HG03280 (cell line): ENCODE results near the gene COL27A1.

Experiments used
- ATAC-seq: cut with Tn5 transposase; IDR thresholded peaks from one replicate; pipeline ENCODE4 v1.9.1; 2021; ENCODE audit warnings: mild to moderate bottlenecking, moderate library complexity; ENCODE audit not compliant: unreplicated experiment

COL27A1 gene

DNA sequence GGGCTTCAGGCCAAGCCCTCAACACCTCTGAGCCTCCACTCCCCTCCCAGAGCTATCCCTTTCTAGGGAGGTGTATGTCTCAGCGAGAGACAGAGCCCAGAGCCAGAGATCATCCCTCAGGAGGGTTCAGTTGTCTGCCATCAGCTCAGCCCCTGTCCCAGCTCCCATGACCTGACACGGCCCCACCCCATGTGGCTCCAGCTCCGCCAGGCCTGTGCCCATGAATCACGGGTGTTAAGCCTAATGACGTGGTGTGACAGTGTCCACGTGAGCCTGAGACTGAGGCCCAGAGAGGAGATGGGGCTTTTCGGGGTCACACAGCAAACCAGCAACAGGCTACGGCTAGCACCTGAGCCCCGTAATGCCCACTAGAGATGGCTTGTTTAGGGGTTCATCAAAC is 106.7 kb downstream of the COL27A1 start:
- no peak for ATAC-seq

DNA sequence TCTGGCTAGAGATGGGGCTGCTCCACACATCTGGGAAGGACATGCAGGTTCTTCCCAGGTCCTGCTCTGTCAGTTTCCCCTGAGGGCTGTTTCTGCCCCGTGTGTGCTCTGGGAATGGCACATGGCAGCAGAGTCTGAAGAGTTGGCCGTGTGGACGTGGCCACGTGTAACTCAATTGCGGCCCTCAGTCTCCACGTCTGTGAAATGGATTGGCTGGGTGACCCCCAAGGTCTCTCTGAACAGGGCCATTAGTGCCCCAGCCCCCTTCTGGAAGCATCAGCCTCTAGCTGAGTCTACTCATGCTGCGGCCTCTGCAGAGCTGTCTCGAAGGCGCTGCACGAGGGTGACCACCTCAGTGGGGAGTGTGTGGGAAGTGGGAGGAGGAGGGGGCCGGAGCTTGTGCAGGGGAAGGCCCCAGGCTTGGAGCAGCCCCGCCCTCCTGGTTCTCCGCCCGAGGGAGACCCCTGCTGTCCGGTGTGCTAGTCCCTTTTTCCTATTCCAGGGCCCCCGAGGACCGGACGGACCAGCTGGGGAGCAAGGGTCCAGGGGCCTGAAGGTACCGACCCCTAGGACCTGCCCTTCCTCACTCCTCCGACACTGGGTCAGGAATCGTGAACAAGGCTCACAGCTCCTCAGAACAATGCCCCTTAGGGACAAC is 108.6 kb downstream of the COL27A1 start:
- ATAC-seq, result no peak

GRCh38 chr9:114264806-114265550 is 109.6 kb downstream of the COL27A1 start:
- no peak for ATAC-seq

GRCh38 chr9:114266969-114267368 is 111.6 kb downstream of the COL27A1 start:
- ATAC-seq, result no peak

DNA sequence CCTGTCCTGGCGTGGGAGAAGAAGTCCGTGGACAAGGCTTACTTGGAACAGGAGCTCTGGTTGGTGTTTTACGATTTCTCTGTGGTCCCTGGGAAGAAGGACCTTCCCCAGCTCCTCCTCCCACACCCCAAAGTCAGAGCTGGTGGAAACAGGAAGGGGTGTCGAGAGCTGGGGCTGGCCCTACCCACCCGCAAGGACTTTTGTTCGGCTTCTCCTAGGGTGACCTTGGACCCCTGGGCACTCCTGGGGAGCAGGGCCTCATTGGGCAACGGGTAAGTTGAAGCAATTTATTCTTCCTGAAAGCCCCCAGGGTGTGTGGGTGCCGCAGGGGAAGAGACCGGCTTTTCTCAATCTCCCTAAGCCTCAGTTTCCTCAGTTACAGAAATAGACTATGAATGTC is 113.7 kb downstream of the COL27A1 start:
- ATAC-seq, result no peak

DNA sequence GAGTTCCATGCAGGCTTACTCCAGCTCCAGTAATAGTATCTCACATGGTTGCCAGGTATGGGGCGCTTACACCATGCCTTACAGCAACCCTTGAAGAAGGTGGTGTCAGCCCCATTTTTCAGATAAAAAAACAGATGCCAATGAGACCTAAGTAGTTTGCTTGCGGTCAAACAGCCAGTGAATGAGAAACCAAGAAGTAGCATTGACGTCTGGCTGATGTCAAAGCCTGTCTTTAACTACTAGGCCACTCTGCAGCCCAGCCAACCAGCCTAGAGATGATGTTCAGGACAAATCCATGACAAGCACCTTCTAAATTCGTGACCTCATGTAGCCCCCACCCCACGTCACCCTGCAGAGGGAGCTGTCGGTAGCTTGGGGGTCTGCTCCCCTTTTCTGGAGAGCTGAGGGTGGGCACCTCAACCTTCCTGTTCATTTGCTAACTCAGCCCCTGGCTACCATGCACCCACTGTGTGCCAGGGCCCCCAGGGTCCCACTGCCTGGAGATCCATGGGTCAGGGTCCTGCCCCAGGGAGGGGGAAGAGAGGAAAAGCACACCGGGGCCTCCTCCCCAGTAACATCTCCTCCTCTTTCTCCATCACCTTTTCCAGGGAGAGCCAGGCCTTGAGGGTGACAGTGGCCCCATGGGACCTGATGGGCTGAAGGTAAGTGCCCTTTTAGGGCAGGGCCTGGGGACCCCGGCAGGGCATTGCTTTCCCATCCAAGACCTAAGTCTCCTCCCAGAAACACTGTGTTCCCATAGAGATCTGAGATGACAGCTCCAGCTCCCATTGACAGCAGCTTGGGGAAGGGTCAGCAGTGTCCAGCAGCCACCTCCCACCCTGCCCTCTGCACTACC is 115.0 kb downstream of the COL27A1 start:
- no peak for ATAC-seq

- no peak for ATAC-seq
Measured at GRCh38 chr9:114271556-114272510, 116.5 kb downstream of the COL27A1 start.

DNA sequence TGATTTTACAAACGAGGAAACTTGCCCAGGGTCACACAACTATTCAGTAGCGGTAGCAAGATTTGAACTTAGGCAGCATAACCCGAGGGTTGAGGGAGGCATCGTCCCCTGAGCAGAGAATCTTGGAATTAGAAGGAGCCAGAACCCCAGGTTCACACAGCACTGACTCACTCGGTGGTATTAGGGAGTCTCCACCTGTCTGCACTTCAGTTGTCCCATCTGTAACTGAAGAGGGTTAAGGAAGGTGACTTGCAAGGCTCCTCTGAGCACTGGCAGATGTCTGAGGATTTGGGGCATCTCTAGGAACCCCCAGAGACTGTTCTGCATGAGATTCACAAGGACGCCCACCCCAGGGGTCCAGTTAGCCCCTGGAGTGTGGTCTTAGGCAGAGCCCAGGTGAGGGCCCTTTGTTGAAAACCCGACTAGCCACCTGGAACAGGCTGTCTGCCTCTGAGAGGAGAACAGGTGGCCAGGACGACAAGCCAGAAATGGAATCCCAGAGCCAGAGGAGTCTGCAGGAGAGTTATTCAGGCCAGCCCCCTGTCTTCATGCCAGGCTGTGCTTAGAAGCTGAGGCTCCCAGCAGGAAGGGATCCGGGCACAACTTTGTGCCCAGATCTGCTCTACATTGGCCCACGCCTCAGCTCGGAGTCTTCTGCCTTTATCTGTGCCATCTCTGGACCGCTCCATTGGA is 117.5 kb downstream of the COL27A1 start:
- no peak for ATAC-seq

- ATAC-seq, result no peak
Measured at GRCh38 chr9:114273461-114273881, 118.1 kb downstream of the COL27A1 start.

- no peak for ATAC-seq
Measured at GRCh38 chr9:114274217-114274616, 118.9 kb downstream of the COL27A1 start.

- ATAC-seq, result no peak
Measured at GRCh38 chr9:114275246-114276004, 120.1 kb downstream of the COL27A1 start.

DNA sequence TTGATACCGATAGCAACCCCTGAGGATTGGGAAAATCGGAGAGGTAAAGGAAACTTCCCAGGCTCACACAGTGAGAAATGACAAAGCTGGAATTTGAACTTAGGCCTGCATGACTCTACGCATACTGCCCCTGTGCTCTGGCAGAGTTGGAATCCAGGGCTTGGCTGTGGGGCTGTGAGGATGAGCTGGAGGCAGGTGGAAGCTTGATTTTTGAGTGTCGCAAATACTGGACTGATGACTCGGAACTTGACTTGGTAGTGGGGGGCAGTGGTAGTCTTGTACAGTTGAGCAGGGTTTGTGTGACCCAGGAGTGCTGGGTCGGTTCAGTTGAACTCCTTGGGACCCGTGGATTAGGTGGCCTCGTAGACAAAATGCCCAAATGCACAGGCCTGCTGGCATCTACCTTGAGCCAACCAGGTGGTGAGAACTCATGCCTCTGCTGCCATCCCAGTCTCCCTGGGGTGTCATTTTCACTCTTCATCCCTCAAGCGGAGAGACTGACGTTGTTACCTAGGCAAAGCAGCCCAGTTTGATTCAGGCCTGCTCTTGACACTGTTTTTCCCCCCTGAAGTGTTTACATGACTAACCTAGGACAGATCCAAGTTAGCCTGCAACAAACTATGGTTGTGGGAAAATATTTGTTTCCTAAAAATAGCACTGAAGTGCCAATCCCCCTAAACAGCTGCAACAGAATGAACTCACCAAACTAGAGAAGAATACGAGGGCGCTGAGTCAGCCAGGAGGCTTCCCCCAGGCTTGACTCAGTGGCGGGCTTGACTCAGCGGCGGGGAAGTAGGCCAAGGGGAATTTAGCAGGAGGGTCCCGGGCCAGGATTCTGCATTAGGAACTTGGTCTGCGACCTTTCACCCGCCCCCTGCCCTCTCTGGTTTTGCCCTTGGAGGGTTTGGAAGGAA is 121.8 kb downstream of the COL27A1 start:
- no peak for ATAC-seq

DNA sequence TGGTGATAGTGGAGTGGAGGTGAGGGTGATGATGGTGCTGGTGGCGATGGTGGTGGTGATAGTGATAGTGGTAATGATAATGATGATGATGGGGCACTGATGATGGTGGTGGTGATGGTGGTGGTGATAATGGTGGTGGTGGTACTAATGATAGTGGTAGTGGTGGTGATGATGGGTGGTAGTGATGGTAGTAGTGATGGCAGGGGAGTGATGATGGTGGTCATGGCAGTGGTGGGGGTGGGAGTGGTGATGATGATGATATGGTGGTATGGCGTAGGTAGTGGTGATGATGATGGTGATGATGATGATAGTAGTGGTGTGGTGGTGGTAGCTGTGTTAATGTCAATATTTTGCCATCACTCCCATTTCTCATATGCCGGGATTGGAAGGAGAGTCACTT is 123.0 kb downstream of the COL27A1 start:
- no peak for ATAC-seq

DNA sequence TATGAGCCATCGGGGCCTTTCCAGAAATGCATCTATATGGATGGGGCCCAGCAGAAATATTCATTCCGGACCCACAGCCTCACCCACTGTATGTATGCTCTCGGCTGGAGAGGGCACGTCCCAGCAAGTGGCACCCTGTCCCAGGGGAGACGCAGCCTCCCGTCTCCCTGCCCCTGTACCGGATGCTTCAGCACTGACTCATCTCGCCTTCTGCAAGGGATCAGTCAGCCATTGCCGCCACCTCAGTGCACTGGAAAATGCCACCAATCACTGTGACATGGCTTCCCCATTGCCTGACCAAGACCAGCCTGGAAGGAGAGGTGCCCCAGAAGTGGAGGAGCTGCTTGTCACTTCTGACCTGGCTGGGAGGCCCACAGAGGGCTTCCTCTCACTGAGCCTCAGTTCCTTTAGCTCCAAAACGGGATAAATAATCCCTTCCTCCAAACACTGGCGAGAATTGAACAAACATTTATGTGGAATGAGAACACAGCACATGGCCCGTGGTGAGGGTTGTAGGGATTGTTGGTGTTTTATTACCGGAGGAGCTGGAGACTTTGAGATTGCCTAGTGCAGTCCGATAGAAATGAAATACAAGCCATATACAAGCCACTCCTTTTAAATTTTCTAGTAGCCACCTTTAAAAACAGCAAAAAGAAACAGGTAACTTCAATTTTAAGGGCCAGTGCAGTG is 123.7 kb downstream of the COL27A1 start:
- no peak for ATAC-seq

DNA sequence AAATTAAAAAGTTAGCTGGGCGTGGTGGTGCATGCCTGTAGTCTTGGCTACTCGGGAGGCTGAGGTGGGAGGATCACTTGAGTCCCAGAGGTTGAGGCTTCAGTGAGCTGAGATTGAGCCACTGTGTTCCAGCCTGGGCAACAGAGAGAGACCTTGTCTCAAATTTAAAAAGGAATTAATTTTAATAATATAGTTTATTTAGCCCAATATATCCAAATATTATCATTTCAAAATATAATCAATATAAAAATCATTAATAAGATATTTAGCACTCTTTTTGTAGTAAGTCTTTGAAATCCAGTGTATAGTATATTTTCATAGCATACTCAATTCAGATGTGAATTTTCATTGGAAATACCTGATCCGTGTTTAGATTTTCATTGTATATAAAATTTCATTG is 124.4 kb downstream of the COL27A1 start:
- ATAC-seq, result no peak

DNA sequence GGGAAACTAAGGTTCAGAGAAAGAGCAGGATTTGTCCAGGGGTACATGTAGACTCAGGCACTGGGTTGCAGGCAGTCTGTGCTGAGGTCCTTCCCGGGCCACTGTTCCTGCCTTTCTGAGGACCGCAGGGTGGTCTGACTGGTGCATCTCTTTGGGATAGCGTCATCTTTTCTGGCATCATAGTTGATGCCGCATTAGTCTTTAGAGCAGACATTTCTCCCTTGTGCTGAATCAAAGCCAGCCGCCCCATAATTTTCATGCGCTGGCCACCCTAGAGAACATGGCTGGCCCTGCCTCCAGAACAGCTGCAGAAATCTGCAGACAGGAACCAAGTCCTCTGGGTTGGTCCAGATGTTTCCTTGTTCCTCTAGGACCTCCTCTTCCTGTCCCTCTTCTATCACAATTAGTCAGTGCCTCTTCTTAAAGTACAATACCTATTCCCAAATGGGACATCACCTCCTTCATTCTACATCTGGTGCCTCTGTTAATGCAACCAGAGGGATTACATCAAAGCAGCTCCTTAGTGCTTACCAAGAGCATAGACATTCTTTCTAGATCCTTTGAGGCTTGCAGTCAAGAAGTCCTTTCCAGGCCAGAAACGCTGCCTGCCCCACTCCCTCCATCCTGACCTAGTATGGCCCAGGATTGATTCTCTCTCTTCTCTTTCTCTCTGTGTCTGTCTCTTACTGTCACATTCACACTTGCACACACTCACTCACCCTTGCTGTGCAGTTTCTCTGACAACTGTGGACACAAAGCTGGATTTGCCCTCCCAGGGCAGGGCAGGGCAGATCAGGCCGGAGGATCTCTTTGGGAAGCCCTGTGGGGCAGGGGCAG is 125.5 kb downstream of the COL27A1 start:
- ATAC-seq, result no peak
